GM23338 (cell line): ENCODE measurements around the gene UBC. TPM values are rescaled to one million over a fixed set of nuclear protein-coding genes. Genes with fewer than 3 reads are reported as not detected.

Experiments
- ATAC-seq: fragments of 200-7000 bp; cut with Tn5 transposase; 3 replicates; pipeline ENCODE4 v1.9.1; 2020
- DNase-seq: peaks from one replicate; pipeline ENCODE4 v3.0.0-alpha.2; 2015; ENCODE audit warnings: low spot score
- H2AFZ ChIP-seq: fragments of 200-600 bp; sonication (generic); 2 replicates; pipeline ENCODE4 v1.8.0; 2016; ENCODE audit warnings: antibody characterized with exemption, mild to moderate bottlenecking, moderate library complexity
- H3F3A ChIP-seq: fragments of 200-600 bp; sonication (generic); replicated peaks from 2 replicates; pipeline ENCODE4 v1.8.0; 2017; ENCODE audit warnings: antibody characterized with exemption, mixed run types, low read depth
- H3K27ac ChIP-seq: fragments of 200-600 bp; sonication (generic); 2 replicates; pipeline ENCODE4 v1.6.1; 2016; ENCODE audit warnings: low read depth
- H3K27me3 ChIP-seq: fragments of 200-600 bp; sonication (generic); 2 replicates; pipeline ENCODE4 v1.8.0; 2016; ENCODE audit warnings: mild to moderate bottlenecking, mixed run types, moderate library complexity; ENCODE audit not compliant: insufficient read depth
- H3K36me3 ChIP-seq: fragments of 200-600 bp; sonication (generic); 2 replicates; pipeline ENCODE4 v1.8.0; 2016; ENCODE audit warnings: mild to moderate bottlenecking; ENCODE audit not compliant: insufficient read depth
- H3K4me1 ChIP-seq: fragments of 200-600 bp; sonication (generic); 2 replicates; pipeline ENCODE4 v1.8.0; 2016; ENCODE audit warnings: mild to moderate bottlenecking, moderate library complexity; ENCODE audit not compliant: insufficient read depth
- H3K4me2 ChIP-seq: fragments of 200-600 bp; sonication (generic); 2 replicates; pipeline ENCODE4 v1.7.1; 2017; ENCODE audit warnings: mixed run types
- H3K4me3 ChIP-seq: fragments of 200-600 bp; sonication (generic); 2 replicates; pipeline ENCODE4 v1.6.1; 2016; ENCODE audit warnings: mixed run types
- H3K79me2 ChIP-seq: fragments of 200-600 bp; sonication (generic); replicated peaks from 2 replicates; pipeline ENCODE4 v1.8.0; 2017; ENCODE audit warnings: mild to moderate bottlenecking; ENCODE audit not compliant: insufficient read depth
- H3K9me2 ChIP-seq: fragments of 200-600 bp; sonication (generic); 2 replicates; pipeline ENCODE4 v1.8.0; 2017; ENCODE audit not compliant: insufficient read depth
- H4K20me1 ChIP-seq: fragments of 200-600 bp; sonication (generic); replicated peaks from 2 replicates; pipeline ENCODE4 v1.8.0; 2017; ENCODE audit warnings: mild to moderate bottlenecking; ENCODE audit not compliant: insufficient read depth
- H3K27ac Mint-ChIP-seq: 2 replicates; pipeline ENCODE4 v1.8.0; 2020; ENCODE audit warnings: inconsistent platforms, mild to moderate bottlenecking, moderate library complexity, mixed read lengths
- H3K27me3 Mint-ChIP-seq: 3 replicates; pipeline ENCODE4 v1.8.0; 2022; ENCODE audit warnings: low read depth, mild to moderate bottlenecking, moderate library complexity, mixed read lengths, inconsistent platforms; ENCODE audit not compliant: insufficient read depth, poor library complexity
- H3K36me3 Mint-ChIP-seq: 3 replicates; pipeline ENCODE4 v1.8.0; 2021; ENCODE audit warnings: low read depth, mild to moderate bottlenecking, inconsistent platforms, moderate library complexity, mixed read lengths
- H3K4me1 Mint-ChIP-seq: 3 replicates; pipeline ENCODE4 v1.8.0; 2020; ENCODE audit warnings: mild to moderate bottlenecking, inconsistent platforms, mixed read lengths
- H3K4me3 Mint-ChIP-seq: 3 replicates; pipeline ENCODE4 v1.8.0; 2021; ENCODE audit warnings: moderate library complexity, mild to moderate bottlenecking, inconsistent platforms, mixed read lengths
- H3K9me3 Mint-ChIP-seq: 3 replicates; pipeline ENCODE4 v1.8.0; 2020; ENCODE audit warnings: moderate library complexity, mild to moderate bottlenecking, inconsistent platforms, mixed read lengths
- CTCF ChIP-seq, 2 experiments: fragments of 200-600 bp in 1 of 2; sonication (generic) in 1 of 2; conservative IDR thresholded peaks; 2 replicates each; pipeline versions ENCODE4 v1.5.1 to v1.6.1; 2016 to 2017; ENCODE audit warnings: antibody characterized with exemption in 2 of 2, low read depth in 2 of 2, mild to moderate bottlenecking in 2 of 2, moderate library complexity in 1 of 2
- ZNF462 ChIP-seq: fragments of 250-450 bp; sonication (Bioruptor Pico); IDR thresholded peaks from 2 replicates; pipeline ENCODE4 v1.5.0; 2020; ENCODE audit warnings: mild to moderate bottlenecking, moderate library complexity
- polyA plus RNA-seq: library from polyadenylated mRNA; unstranded; fragments of >200 nt; fragmentation: Nextera tagmentation; extraction: Ambion mirVana; gene quantifications from 2 replicates; pipeline ENCODE4 v1.2.1, GENCODE V29; 2016
- total RNA-seq: library from RNA; depleted of rRNA; stranded (reverse); fragments of >200 nt; shearing (Covaris generic); gene quantifications from 2 replicates; pipeline ENCODE4 v1.2.3, GENCODE V29; 2014
- TF ChIP-seq, protein P1 (sequence below): IDR thresholded peaks from one replicate; pipeline ENCODE4 v1.6.1; 2018; ENCODE audit warnings: antibody characterized with exemption; ENCODE audit not compliant: unreplicated experiment

Gene UBC
- total and polyA plus RNA-seq, 2 experiments from 2014 or later, result 511 to 665 TPM

DNA sequence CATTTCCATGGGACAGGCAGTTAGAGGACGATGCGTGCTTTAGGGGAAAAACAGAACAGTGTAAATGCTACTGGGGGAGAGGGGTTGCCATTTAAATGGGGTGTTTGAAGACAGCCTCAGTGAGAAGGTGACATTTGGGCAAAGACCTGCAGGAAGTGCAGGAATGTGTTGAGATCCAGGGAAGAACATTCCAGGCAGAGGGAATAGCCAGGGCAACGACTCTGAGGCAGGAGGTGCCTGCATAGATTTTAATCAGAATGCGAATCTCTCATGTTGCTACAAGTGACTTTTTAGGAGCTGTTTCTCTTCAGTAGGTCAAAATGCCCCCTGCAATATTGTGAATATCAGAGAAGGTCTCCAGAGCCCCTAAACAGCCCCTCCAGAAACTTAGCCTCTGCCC lies 43.2 kb downstream of the UBC start (continued):
- no peak for TF ChIP-seq ZNF462 (CRISPR knock-in tag)
- TF ChIP-seq, protein P1, sequence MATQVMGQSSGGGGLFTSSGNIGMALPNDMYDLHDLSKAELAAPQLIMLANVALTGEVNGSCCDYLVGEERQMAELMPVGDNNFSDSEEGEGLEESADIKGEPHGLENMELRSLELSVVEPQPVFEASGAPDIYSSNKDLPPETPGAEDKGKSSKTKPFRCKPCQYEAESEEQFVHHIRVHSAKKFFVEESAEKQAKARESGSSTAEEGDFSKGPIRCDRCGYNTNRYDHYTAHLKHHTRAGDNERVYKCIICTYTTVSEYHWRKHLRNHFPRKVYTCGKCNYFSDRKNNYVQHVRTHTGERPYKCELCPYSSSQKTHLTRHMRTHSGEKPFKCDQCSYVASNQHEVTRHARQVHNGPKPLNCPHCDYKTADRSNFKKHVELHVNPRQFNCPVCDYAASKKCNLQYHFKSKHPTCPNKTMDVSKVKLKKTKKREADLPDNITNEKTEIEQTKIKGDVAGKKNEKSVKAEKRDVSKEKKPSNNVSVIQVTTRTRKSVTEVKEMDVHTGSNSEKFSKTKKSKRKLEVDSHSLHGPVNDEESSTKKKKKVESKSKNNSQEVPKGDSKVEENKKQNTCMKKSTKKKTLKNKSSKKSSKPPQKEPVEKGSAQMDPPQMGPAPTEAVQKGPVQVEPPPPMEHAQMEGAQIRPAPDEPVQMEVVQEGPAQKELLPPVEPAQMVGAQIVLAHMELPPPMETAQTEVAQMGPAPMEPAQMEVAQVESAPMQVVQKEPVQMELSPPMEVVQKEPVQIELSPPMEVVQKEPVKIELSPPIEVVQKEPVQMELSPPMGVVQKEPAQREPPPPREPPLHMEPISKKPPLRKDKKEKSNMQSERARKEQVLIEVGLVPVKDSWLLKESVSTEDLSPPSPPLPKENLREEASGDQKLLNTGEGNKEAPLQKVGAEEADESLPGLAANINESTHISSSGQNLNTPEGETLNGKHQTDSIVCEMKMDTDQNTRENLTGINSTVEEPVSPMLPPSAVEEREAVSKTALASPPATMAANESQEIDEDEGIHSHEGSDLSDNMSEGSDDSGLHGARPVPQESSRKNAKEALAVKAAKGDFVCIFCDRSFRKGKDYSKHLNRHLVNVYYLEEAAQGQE, result no peak
- no peak for TF ChIP-seq CTCF (conservative IDR thresholded peaks at IDR 0.05; ENCODE audit: low read depth in 2 of 2)

DNA sequence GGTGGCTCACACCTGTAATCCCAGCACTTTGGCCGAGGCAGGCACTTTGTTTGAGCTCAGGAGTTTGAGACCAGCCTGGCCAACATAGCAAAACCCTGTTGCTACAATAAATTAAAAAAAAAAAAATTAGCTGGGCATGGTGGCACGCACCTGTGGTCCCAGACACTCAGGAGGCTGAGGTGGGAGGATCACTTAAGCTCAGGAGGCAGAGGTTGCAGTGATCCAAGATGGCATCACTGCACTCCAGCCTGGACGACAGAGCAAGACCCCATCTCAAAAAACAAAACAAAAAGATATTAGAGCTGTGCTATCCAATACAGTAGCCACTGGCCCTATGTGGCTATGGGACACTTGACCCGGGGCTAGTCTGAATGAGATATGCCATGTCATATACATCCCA lies 43.9 kb downstream of the UBC start:
- no peaks in the 10 kb centered on the region for H3K79me2 ChIP-seq
- peaks cover 9% of the 10 kb centered on the region for H3K27me3 Mint-ChIP-seq
- no peaks in the 10 kb centered on the region for H4K20me1 ChIP-seq
- no peaks in the 10 kb centered on the region for H3K9me3 Mint-ChIP-seq
- no peaks in the 10 kb centered on the region for H3K36me3 ChIP-seq
- no peak overlapping the region for H3K4me3 Mint-ChIP-seq
- H3K4me1 Mint-ChIP-seq, result peaks cover 9% of the 10 kb centered on the region
- no peak overlapping the region for H3K4me2 ChIP-seq
- ATAC-seq (no peak), DNase-seq (no peak)
- H3K9me2 ChIP-seq, result no peaks in the 10 kb centered on the region
- no peak overlapping the region for H3K4me3 ChIP-seq
- H3F3A ChIP-seq, result no peaks in the 10 kb centered on the region
- no peaks in the 10 kb centered on the region; the same call in 2 of the 3 replicates for H3K36me3 Mint-ChIP-seq
- no peak overlapping the region for H3K27ac Mint-ChIP-seq
- no peak overlapping the region for H3K27ac ChIP-seq
- H2AFZ ChIP-seq, result no peak overlapping the region
- peaks cover 10% of the 10 kb centered on the region for H3K4me1 ChIP-seq
- no peaks in the 10 kb centered on the region for H3K27me3 ChIP-seq
- TF ChIP-seq ZNF462 (CRISPR knock-in tag), result no peak
